Activated T-cell treated with anti-CD3 and anti-CD28 coated beads, Interleukin-2, amount 50 U/mL, for 1 hour (primary cell): ENCODE results near the gene SLK.

Source experiments
- DNase-seq: peaks from one replicate; pipeline ENCODE4 v3.0.0-alpha.2; 2020

Gene SLK

DNA sequence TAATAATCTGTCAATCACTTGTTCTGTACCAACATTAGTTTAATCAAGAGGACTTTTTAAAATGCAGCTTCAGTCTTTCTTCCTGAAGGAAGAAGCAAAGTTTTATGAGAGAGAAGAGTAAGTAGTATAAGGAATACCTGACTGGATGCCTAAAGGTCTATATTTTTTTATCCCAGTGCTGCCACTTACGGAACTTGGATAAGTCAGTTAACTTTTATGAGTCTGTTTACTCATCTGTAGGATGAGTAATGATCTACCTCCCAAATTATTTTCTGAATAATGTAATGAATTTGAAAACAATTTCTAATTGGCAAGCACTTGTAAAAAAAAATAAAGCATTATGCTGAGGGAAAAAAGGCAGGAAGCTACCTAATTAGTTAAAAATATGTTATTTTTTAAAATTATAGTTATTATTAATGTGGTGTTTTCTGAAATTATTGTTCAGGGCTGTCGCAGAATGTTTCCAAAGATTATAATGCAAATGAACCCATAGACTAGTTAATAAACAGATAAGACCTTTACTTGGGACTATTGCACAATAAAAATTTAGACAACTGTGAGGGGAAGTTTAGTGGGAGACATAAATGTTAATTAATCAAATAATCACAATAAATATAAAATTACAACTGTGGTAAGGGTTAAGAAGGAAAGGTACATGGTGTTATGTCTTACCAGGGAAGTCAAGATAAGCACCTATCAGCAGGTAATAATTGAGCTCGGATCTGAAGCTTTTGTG lies 24.6 kb downstream of the SLK start:
- DNase-seq, result no peak

DNA sequence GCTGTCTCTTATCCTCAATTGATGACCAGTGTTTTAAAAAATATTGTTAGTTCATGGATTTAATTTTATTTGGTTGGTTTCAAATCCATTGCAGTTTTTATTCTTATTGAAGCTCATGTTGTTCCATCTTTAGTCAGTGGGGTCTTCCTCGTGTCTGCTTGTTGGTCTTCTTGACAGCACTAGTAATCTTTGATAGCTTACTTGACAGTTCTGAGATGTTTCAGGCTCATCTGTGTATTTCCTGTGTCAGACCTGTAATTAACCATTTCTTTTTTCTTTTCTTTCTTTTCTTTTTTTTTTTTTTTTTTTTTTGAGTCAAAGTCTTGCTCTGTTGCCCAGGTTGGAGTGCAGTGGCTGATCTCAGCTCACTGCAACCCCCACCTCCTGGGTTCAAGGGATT lies 28.2 kb downstream of the SLK start:
- no peak for DNase-seq

DNA sequence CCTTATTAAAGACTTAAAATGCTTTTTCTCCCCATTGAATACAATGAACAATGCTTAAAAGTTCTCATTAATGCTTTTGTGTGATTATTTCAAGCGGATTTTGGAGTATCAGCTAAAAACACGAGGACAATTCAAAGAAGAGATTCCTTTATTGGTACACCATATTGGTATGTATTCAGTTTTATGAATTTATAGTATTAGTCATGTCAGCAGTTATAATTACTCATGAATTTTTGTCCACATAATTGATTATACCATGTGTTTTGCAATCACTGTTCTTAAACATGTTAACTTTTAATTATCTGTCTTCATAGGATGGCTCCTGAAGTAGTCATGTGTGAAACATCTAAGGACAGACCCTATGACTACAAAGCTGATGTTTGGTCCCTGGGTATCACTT lies 31.9 kb downstream of the SLK start:
- no peak for DNase-seq

DNA sequence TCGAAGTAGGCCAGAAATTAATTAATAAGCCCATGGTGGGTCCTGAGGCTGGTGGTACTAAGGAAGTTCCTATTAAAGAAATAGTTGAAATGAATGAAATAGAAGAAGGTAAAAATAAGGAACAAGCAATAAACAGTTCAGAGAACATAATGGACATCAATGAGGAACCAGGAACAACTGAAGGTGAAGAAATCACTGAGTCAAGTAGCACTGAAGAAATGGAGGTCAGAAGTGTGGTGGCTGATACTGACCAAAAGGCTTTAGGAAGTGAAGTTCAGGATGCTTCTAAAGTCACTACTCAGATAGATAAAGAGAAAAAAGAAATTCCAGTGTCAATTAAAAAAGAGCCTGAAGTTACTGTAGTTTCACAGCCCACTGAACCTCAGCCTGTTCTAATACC lies 36.0 kb downstream of the SLK start:
- DNase-seq, result no peak

DNA sequence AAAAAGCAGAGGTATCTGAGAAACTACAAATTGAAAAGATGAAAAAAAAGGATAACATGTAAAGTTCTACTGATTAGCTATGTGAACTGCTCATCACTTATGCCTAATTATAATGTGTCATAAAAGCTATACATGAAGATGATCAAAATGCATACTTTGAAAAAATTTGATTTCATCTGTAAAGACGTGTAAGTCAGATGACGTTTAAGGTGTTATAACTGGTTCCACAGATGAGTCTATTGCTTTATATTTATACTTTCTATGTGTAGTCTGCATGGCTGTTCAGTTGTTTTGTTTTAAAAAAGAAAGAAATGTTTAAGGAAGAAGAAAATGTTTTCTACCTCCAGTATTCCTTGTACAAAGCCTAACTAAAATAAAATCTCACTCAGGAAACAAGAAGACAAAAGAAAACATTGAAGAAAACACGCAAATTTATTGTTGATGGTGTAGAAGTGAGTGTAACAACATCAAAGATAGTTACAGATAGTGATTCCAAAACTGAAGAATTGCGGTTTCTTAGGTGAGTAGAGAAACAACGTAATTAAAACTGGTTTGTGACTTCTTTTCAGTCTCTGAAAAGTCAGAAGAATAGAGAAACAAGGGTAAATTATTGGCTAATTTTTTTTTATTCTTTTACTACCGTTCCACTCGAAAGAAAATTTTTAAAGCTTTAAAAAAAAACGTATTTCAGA lies 38.4 kb downstream of the SLK start:
- no peak for DNase-seq

DNA sequence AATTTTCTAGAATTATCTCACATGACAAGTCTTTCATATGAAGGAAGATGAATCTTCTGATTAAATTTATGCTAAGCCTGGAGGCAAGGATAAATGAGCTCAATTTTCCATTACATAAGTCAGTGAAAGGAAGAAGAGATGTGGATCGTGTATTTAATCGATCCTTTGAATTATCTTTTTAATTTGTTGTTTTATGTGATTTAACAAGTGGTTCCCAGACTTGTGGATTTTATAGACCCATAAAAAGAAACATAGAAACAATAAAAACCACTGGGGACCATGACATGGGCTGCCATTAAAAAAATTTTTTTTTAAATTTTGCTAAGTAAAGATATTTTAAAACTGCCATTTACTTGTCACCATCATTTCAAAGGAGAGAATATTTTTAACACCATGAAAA lies 45.0 kb downstream of the SLK start:
- DNase-seq, result no peak

DNA sequence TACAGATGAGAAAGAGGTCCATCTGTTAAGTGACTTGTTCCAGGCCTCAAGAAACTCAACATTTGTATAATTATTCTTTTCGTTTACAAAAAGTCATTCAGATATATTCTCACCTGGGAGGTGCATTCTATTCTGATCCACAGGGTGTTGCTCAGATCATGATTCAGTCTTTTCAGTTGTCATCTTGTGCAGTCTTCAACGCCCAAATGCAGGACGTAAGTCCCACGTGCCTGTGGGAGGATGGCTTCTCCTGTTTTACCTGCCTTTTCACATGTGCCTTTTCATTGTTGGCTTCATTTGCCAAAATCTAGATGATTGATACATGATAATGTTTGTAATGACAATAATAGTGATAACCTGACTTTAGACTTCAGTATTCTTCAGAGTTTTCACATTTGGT lies 46.5 kb downstream of the SLK start:
- DNase-seq, result no peak

DNA sequence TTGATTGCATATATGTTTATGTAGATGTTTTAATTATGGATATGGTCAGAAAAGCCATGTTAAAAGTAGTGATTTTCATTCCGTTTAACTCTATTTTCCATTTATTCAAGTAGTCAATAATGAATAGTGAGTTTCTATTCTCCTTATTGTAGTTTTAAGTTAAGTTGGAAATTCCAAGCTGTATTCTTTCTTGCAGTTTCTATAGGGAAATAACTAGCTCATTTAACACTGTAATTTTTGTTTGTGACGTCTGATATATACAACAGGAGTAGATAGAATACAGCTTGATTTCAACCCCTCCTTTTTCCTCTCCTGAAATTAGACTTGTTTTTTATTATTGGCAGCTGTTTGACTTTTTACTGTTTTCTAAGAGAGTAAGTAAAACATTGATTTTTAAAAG lies 47.2 kb downstream of the SLK start:
- no peak for DNase-seq

DNA sequence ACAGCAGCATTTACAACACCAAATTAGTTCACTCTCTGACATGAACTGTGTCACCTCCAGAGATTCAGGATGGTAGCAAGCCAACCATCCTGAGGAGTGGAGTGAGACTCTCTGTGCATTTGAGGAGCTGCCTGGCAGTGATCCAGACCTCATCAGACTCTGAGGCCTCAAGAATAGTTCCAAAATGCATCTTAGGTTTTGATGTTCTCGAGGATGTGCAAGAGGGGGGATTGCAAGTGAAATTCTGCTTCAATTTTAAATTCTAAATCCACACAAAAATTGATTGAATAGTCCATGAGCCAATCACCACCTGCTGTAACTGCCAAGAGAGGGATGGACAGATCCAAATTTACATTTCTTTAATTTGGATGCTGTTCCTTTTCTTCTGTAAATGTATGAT lies 49.7 kb downstream of the SLK start:
- no peak for DNase-seq

DNA sequence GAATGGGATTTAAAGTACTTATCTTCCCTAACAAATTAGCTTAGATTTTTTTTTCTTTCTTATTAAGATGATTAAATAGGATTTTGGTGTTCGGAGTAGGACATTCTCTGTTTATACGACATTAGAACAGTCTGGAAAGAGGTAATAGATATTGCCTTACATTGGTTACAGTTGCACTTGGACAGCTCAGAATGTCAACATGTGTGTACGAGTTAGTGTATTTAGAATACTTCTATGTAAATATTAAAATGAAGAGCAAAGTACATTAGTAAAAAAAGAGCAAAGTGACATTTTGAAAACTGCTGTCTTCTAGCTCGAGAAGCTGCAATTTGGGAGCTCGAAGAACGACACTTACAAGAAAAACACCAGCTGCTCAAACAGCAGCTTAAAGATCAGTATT lies 51.5 kb downstream of the SLK start:
- DNase-seq, result no peak

DNA sequence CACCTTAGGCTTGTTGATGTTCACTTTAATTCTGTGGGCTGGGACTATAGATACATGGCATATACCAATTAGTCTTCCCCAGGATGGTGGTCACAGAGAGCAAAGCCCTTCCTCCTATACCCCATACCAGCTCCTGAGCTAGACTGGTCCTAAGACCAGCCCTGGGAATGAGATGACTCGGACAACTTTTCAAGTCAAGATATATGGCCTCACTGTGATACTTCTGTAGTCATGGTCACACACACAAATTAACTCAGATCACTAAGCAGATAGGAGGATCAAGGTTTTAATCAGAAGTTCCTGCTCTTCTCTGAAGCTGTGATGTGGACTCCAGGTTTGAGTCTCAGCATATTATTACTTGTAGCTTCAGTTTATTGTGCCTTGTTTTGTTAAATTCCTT lies 53.1 kb downstream of the SLK start:
- no peak for DNase-seq

DNA sequence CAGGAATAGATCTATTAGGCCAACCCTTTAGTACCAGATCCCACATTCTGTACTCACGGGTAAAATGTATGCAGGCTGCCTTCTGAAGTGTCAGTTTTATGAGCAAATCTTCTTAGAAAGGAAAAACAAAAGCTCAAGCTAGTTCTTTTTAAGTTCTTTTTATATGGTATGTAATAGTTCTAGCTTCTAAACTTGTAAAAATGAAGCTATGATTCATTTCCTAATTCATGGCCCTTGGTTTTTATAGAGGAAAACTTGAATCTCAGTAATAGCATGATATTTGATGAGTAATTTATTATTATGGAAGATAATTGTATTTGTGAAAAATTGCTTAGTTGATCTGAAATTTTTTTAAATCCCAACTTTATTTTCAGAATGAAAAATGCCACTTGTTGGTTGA lies 54.3 kb downstream of the SLK start:
- DNase-seq, result no peak

DNA sequence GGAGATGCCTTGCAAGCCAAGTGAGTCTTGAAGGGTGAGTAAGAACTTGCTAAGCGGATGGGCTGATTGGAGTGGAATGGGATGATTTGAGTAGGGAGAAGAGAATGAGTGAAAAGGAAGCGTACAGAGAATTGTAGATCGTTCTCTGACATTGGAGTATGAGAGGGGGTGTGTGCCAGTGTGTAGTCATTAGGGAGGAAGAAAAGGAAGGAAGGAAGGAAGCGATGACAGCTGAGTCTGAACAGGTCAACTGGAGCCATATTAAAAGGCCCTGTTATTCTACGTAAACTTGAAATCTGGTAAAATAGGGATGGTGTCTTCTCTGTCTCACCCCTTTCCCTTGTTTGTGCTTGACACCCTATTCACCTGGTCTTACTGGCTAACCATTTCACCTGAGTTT lies 55.1 kb downstream of the SLK start:
- no peak for DNase-seq

DNA sequence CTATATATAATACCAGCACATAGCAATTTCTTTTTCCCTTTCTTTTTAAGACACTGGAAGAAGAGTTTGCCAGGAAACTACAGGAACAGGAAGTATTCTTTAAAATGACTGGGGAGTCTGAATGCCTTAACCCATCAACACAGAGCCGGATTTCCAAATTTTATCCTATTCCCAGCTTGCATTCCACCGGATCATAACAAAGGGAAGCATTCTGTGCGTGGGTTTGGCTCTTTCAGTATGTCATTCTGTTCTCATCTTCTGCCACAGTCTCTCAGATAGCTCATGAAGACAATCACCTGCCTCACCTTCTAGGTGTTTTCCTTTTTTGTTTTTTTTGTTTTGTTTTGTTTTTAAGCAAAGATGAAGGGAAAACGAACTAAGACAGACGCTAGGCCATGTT lies 58.6 kb downstream of the SLK start:
- DNase-seq, result no peak

DNA sequence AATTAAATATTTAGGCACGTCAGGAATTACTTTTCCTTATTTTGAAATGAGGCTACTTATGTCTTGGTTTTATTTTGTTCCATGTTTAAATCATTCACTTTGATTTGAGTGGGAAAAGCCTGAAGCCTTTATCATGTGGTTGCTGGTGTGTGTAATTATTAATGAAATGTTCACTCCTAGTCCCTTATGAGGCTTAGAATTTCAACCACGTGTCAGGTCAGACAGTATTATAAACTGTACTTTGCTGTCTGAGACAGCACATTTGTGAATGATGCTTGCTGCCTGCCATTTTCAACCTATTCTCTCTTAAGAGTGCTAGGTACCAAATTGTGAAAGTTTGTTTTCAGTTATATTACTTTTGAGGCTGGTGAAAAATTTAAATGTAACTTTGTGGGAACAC lies 59.8 kb downstream of the SLK start:
- DNase-seq, result no peak

DNA sequence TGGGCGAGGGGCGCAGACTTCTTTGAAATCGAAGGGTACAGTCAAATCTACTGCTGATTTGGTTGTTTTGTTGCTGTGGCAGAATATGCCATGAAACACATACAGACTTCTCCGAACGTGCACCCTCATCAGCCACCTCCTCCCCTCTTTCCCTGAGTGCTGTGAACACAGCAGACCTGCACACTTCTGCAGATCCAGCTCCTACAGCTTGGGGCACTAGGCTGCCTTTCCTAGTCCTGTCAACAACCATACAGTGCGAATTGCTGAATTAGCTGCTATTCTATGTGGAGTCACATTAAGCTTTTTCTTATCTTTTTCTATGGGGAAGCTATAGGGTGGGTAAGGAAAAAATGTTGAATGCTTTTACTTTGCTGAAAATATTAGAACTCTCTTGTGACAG lies 61.2 kb downstream of the SLK start:
- no peak for DNase-seq

DNA sequence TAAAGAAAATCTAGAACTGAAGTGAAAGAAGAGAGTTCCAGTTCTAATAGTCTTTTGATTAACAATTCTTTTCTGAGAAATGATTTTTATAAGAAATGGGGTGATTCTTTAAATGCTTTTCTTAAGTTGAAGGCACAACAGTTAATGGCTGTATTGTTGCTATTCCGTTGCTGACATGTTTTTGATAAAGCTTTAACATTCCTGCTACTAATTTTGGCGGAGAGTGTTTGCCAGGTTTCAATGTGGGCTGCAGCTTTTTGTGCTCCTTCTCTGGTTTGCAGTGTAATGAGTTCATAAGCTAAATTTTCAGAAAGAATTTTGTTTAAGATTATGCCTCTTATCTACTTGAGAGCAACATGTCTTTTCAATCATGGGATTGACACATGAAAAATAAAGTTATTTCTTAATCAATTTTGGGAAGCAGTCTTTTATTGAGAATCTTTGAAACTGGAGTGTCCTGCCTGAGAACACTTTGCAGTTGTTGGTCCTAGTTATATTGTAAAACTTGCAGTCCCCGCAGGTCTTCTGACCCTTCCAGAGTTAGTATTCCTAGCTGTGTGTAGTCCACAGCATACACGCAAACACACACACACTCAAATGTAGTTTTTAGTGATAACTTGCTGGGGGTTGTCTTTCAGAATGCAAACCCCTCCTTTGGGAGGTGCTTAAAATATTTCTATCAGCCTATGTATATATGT lies 62.0 kb downstream of the SLK start:
- no peak for DNase-seq

DNA sequence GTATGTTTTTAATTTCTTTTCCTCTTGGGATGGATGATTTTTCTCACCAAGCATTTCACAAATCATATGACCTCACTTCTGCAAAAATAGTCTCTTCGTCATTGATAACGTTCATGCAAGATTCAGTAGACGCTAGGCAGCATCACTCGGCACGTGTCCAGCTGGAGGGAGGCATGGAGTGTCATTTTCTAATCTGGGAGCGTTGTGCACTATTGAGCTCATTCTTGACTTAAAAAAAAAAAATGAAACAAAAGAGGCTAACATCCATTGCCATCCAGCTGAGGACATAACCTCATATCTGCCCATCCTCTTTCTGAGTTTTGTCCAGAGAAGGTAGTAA lies 62.6 kb downstream of the SLK start:
- DNase-seq, result no peak

DNA sequence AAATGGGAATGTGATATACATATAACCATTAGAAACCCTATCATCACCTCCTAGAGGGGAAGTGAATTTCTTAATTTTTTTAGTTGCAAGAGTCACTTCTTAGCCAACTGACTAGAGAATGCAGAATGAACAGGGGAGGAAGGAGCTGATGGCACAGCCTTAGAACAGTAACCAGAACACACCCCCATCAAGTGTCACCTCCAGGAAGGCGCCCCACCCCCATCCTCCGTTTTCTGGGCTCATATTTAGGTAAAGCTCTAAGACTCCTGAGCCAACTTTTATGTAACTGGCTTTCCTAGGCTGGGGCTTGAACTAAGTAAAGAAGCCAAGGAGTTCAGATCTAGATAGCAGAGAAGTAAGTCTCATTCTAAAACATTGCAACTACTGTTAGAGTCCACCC lies 64.7 kb downstream of the SLK start:
- no peak for DNase-seq

DNA sequence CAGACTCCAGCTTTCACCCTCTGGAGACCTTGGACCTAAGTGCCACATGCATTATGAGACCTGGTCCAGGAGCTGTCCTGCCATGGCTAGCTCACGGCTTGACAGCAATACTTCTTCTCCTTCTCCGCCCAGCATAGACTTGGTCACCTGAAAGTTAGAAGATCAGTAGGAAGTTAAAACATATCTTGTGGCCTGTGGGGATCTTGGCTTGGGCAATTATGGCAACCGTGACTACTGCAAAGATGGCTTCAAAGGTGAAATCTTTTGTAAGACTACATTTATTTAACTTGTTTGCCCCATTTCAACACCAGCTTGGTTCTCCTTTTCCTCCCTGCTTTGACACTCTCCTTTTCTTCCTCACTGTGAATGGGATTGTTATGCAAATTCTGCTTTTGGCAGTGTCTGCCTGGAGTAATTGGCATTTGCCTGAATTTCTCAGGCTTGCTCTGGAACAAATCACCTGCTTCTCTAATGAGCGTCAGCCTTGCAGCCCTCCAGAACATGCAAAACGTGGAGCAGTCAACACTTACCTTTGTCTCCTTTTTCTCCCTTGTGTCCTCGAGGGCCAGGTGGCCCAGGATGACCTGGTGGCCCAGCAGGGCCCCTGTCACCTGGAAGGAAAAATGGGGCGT lies 65.3 kb downstream of the SLK start:
- DNase-seq, result no peak

DNA sequence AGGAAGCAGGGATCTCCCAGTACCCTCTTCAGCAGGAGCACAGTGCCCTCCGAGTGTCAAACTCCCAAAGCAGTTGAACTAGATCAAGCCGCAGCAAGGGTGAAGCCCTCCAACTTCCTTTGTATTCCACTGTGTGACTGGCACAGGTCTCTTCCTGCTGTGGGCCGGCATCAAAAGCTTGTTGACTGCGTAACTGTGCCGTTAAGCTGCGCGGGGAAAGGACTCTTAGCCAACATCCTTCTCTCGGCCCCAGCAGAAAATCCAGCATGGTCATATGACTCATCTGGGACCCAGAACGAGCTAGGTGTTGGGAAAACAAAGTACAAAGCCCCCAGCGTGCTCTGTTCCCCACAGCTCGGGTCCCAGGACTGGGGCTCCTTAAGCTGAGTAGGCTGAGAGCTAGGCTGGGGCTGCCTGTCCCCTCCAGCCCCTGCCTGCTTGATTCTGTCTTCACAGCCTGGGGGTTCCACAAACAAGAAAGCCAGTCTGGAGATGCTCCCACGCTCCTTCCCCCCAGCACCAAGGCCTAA lies 66.5 kb downstream of the SLK start:
- DNase-seq, result no peak

DNA sequence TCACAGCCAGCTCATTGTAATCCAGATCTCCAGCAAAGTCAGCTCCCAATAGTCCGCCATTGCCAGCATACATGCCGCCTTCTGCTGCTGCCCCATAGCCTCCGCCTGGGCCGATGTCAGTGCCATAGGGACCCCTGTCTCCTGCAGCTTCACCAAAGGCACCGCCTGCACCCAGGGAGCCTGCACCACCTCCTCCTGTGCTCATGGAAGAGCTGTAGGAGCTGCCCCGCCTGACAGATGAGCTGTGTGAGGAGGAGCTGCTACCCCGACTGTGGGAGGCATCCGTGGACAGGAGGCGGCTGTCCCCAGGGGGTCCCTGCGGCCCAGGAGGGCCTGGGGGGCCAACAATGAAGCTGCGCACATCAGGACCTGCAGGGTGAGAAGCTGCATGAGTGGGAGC lies 67.0 kb downstream of the SLK start:
- no peak for DNase-seq

DNA sequence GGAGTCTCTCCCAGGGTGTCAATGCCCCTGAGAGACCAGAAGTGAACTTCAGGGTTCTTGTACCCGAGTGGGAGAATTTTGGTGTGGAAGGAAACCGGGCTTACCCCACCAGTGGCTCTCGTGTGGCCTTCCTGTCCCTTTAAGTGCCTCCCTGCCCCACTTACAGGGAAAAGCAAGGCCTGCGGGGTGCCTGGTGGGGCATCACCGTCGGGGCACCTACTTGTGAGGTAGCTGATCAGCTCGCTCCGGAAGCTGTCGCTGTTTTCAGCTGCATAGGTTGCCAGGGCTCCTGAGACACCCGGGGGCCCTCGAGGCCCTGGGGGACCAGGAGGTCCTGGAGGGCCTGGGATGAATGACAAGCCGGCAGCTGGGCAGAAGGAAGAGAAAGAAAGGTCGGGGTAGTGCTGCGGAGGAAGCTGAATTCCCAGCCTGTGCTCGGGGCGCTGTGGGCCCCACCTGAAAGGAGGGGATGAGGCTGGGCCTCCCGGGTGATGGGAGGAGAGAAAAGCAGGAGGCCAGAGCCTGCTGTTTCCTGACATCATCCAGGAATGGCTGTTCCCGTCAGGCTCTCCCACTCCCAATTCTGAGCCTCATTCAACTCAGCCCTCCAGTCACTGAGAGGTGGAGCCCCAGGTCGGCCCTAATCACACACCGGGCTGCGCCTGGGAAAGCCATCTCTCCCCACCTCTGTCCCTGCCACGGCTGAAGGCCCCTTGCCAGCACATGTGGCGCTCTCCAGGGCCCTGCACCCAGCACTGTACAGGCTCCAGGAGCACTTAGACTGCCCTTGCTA lies 67.7 kb downstream of the SLK start:
- no peak for DNase-seq
